BLaER1 treated with 17β-estradiol and CSF1 and Interleukin-3, amounts not matched to agents 10 nM and 100 nM (cell line): ENCODE results near the gene SPOP.
"Not testable (repeated sequence)": the region's sequence is repeated elsewhere in the genome, so short reads cannot be mapped to it uniquely, and the experiment has no call there.

Source experiments
- H3K27ac ChIP-seq, 11 experiments: shearing (Covaris generic); formaldehyde crosslinking; 2 replicates each; pipeline ENCODE4 v1.8.1; 2022
- H3K27me3 ChIP-seq, 11 experiments: shearing (Covaris generic); formaldehyde crosslinking; 2 replicates each; pipeline ENCODE4 v1.8.1; 2022
- H3K36me3 ChIP-seq, 11 experiments: shearing (Covaris generic); formaldehyde crosslinking; 2 replicates each; pipeline ENCODE4 v1.8.1; 2022
- H3K4me1 ChIP-seq, 10 experiments: shearing (Covaris generic); formaldehyde crosslinking; 2 replicates each; pipeline ENCODE4 v1.8.1; 2022
- H3K4me2 ChIP-seq, 11 experiments: shearing (Covaris generic); formaldehyde crosslinking; 2 replicates each; pipeline ENCODE4 v1.8.1; 2022
- H3K4me3 ChIP-seq, 10 experiments: shearing (Covaris generic); formaldehyde crosslinking; 2 replicates each; pipeline ENCODE4 v1.8.1; 2022
- H3K9ac ChIP-seq, 11 experiments: shearing (Covaris generic); formaldehyde crosslinking; 2 replicates each; pipeline ENCODE4 v1.8.1; 2022
- H3K9me3 ChIP-seq, 11 experiments: shearing (Covaris generic); formaldehyde crosslinking; replicated peaks in 1 of 11; 2 replicates each; pipeline ENCODE4 v1.8.1; 2022
- H4K20me1 ChIP-seq, 11 experiments: shearing (Covaris generic); formaldehyde crosslinking; 2 replicates each; pipeline ENCODE4 v1.8.1; 2022
- Cebpa-rat ChIP-seq, 11 experiments: shearing (Covaris generic); IDR thresholded peaks; 2 replicates each; pipeline ENCODE4 v1.8.1; 2022

The SPOP gene

DNA sequence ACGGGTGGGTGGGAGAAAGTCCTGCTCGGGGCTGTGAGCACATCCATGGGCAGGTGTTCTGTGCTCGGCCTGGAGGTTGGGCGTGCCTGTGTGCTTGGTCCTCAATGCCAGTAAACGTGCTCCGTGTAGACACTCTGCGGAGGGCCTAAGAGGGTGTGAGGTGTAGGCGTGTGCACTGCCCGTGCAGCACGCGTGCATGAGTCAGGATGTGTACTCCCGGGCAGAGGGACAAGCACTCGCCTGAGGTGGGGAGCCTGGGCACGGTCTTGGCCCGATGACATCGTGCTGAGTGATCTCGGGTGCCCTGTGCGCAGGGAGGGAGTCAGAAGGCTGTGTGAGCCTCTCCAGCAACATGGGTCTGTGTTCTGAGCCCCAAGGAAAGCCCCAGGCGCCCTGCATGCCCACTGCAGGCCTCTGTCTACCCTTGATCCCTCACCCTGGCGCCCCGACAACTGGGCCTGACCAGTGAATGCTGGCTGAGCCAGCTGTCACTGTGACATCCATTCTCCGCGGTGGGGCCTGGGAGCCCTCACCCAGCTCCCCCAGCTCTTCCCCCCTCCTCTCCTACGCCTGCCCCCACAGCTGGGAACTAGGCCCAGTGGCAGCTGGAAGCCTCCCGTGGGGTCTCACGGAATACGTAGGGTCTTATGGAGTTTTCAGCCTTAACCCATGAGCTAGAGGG lies 125.7 kb downstream of the SPOP start:
- 0 out of 22 replicates have a peak overlapping the region, but pooled peaks of 1 of the 11 experiments have one; percentile 29 for H3K9ac ChIP-seq
- no peak for TF ChIP-seq Cebpa-rat (IDR thresholded peaks at IDR 0.05)
- peaks cover 0 to 11% (median 0%) of the 10 kb centered on the region in 11 experiments; a peak in 2 of 22 replicates for H3K27me3 ChIP-seq
- H3K9me3 ChIP-seq, result no peaks in the 10 kb centered on the region
- H3K4me2 ChIP-seq, result peak overlapping the region in 2 of 11 experiments; percentile 4 to 15; a peak in 2 of 22 replicates
- no peaks in the 10 kb centered on the region; a peak in 1 of 22 replicates for H4K20me1 ChIP-seq
- peaks cover 12 to 86% (median 66%) of the 10 kb centered on the region in 10 experiments for H3K4me1 ChIP-seq
- H3K27ac ChIP-seq, result no peak overlapping the region
- H3K36me3 ChIP-seq, result no peaks in the 10 kb centered on the region
- H3K4me3 ChIP-seq, result no peak overlapping the region

DNA sequence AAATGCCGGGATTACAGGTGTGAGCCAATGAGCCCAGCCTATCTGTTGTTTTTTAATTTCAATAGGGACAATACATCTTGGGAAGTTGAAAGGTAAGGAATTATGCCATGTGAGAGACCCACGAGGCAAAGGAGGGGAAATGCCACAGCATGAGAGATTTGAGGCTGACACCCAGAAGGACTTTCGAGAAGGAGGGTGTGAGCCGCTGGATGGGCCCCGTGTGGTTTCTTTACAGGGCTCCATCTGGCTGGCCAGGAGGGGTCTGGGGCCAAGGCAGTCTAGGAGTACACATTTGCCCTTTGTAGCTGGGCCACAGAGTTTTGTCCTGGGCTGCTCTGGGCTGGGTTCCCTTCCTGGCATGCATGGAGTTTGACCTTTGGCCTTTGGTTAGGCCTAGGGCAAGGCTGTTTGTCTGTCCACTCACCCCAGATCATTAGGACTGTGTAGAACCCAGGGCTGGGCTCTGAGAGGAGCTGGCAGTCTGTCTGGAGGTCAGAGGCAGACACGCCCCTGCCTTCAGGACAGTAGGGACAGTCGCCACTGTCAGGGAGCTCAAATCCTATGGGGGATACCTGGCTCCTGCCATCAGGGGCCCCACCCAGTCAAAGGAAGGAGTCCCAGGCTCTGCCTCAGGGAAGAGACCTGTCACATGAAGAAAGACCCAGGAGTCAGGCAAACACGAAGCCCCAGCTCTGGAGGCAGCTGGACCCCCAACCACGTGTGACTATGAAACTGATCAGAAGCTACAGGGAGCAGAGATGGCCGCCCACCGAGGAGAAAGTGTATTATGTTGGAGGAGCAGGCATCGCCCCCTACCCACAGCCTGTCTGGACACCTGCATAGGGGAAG lies 126.5 kb downstream of the SPOP start:
- Histone ChIP-seq H3K27me3 (peaks cover 0 to 11% (median 0%) of the 10 kb centered on the region in 11 experiments; a peak in 2 of 22 replicates), H3K4me3 (no peak overlapping the region), H3K9ac (no peak overlapping the region), H3K4me2 (no peak overlapping the region), H3K9me3 (no peaks in the 10 kb centered on the region), H3K36me3 (no peaks in the 10 kb centered on the region), H3K27ac (no peak overlapping the region), H3K4me1 (peaks cover 12 to 82% (median 66%) of the 10 kb centered on the region in 10 experiments), H4K20me1 (no peaks in the 10 kb centered on the region; a peak in 1 of 22 replicates)
- no peak for TF ChIP-seq Cebpa-rat (IDR thresholded peaks at IDR 0.05)

DNA sequence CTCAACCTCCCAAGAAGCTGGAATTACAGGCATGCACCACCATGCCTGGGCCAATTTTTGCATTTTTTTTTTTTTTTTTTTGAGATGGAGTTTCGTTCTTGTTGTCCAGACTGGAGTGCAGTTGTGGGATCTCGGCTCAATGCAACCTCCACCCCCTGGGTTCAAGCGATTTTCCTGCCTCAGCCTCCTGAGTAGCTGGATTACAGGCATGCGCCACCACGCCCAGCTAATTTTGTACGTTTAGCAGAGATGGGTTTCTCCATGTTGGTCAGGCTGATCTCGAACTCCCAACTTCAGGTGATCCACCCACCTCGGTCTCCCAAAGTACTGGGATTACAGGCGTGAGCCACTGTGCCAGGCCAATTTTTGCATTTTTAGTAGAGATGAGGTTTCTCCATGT lies 127.1 kb downstream of the SPOP start:
- H4K20me1 ChIP-seq, H3K27ac ChIP-seq, H3K36me3 ChIP-seq, H3K4me3 ChIP-seq, H3K9ac ChIP-seq, H3K9me3 ChIP-seq: not testable (repeated sequence)
- Histone ChIP-seq H3K27me3 (peaks cover 0 to 11% (median 0%) of the 10 kb centered on the region in 11 experiments; a peak in 2 of 22 replicates), H3K4me1 (peaks cover 6 to 75% (median 60%) of the 10 kb centered on the region in 10 experiments; a peak in 18 of 20 replicates), H3K4me2 (peak overlapping the region in 8 of 11 experiments; percentile 42 to 83 (median 76); a peak in 12 of 22 replicates)

DNA sequence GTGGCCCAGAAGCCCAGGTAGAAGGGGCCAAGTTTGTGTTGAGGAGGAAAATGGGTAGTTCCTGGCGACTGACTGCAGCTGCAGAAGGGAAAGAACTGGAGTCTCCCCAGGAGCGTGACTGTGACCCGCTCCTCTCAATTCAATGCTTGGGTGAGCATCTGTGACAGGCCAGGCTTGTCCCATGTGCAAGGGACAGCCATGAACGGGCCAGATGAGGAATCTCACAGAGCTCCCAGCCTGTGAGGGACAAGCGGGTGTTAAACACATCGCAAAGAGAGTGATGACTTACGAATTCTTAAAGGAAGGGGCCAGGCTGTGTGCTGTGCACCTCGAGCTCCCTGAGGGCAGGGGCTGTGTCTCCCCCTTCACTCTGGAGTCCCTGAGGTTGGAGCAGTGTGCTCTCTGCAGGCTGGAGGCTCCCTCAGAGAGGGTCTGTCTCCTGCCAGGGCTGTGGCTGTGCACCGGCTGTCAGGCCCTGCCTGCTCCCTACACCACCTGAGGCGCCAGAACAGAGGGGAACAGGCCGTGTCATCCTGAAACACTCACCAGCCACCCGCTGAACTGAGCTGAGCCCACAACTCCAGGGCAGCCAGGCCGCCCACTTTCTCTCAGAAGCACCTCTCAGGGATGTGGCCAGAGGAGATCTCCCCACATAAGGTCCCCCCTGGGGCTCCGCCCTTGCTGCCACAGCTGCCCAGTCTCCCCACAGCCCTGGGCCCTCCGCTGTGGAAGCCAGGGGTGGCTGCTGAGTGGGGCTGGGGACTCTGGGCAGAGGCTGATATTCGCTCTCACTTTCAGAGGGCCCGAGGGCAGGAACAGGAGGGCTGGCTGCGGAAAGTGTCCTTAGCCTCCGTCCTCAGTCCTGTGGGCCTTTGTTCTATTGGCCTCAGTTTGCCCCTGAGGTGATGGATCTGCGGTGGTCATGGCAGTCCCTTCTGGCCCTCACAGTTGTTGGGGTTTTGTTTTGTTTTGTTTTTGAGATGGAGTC lies 127.9 kb downstream of the SPOP start:
- Histone ChIP-seq H4K20me1 (no peaks in the 10 kb centered on the region; a peak in 1 of 22 replicates), H3K4me3 (no peak overlapping the region), H3K9me3 (peaks cover 0 to under 1% (median 0%) of the 10 kb centered on the region in 11 experiments; a peak in 4 of 22 replicates), H3K27me3 (peaks cover 0 to 11% (median 0%) of the 10 kb centered on the region in 11 experiments; a peak in 2 of 22 replicates), H3K9ac (peak overlapping the region in 4 of 11 experiments; percentile 7 to 53 (median 36); a peak in 4 of 22 replicates), H3K36me3 (no peaks in the 10 kb centered on the region), H3K4me2 (peak overlapping the region in 9 of 11 experiments; percentile 42 to 83 (median 75); a peak in 19 of 22 replicates), H3K27ac (peak overlapping the region in 2 of 11 experiments; percentile 33 to 34; a peak in 2 of 22 replicates), H3K4me1 (peaks cover 0 to 68% (median 52%) of the 10 kb centered on the region in 10 experiments; a peak in 16 of 20 replicates)
- no peak for TF ChIP-seq Cebpa-rat (IDR thresholded peaks at IDR 0.05)

DNA sequence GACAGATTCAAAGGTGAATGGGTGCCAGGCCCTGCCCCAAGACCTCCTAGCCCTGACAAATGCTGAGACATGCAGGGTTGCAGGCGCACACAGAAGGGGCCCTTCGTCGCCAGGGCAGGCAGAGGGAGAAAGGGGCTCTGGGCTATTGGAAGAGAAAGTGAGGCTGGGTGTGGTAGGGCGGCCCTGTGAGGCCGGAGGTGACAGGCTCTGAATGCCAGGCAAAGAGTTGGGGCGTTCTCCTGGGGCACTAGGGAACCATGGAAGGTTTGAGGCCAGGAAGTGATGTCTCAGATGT lies 128.6 kb downstream of the SPOP start:
- peaks cover 4 to 8% (median 6%) of the 10 kb centered on the region in 11 experiments for H3K9me3 ChIP-seq
- H3K4me3 ChIP-seq, result no peak overlapping the region
- peak overlapping the region in 1 of 11 experiments; percentile 31; a peak in 1 of 22 replicates for H3K27ac ChIP-seq
- peaks cover 0 to 11% (median 0%) of the 10 kb centered on the region in 11 experiments; a peak in 2 of 22 replicates for H3K27me3 ChIP-seq
- H3K4me1 ChIP-seq, result peaks cover 0 to 60% (median 45%) of the 10 kb centered on the region in 10 experiments; a peak in 16 of 20 replicates
- H3K36me3 ChIP-seq, result no peaks in the 10 kb centered on the region
- no peaks in the 10 kb centered on the region; a peak in 1 of 22 replicates for H4K20me1 ChIP-seq
- peak overlapping the region in 2 of 11 experiments; percentile 29 to 53; a peak in 1 of 22 replicates for H3K9ac ChIP-seq
- TF ChIP-seq Cebpa-rat (IDR thresholded peaks at IDR 0.05), result no peak
- H3K4me2 ChIP-seq, result peak overlapping the region in 9 of 11 experiments; percentile 42 to 83 (median 75); a peak in 18 of 22 replicates
